COLO829 (cell line): ENCODE measurements around the gene SPAG6.
"Not testable (repeated sequence)": the region's sequence is repeated elsewhere in the genome, so short reads cannot be mapped to it uniquely, and the experiment has no call there.

Experiments
- DNase-seq: peaks from one replicate; pipeline ENCODE4 v3.0.0; 2012; ENCODE audit warnings: low spot score

SPAG6 gene

DNA sequence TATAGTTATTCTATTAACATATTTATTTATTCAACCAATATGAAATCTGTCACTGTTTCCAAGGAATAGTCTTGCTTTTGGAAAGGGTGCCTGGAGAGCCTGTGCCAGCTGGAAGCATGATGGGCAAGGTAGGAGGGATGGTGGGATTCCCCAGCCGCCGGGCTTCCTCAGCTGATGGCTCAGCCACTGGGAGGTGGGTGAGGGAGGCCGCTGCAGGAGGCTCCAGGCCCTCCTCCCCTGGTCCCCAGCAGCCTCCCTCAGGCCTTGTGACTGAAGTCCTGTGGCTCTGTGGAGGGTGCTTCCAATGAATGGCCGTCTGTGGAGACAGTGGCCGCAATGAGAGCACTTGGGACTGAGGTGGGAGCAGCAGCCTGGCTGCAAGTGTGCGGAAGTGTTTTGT lies 27.0 kb downstream of the SPAG6 start:
- DNase-seq, result no peak

DNA sequence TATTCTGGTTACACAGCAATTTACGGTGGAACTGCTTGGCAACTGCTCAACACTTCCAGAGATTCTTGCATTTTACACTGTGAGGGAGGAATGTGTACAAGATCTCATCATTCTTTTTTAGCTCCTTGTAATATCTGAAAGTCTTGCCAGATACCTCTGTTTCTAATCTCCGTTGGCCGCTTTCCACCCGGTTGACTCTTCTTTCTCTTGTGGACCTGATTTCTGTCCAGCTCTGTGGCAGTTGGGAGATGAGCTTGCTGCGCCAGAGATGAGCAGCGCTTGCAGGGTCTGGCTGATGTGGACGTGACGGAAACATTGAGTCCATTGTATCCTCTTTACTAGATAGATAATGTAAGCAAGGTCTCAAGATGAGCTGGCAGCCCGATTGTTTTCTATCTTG lies 27.6 kb downstream of the SPAG6 start:
- peak; percentile 16 for DNase-seq

DNA sequence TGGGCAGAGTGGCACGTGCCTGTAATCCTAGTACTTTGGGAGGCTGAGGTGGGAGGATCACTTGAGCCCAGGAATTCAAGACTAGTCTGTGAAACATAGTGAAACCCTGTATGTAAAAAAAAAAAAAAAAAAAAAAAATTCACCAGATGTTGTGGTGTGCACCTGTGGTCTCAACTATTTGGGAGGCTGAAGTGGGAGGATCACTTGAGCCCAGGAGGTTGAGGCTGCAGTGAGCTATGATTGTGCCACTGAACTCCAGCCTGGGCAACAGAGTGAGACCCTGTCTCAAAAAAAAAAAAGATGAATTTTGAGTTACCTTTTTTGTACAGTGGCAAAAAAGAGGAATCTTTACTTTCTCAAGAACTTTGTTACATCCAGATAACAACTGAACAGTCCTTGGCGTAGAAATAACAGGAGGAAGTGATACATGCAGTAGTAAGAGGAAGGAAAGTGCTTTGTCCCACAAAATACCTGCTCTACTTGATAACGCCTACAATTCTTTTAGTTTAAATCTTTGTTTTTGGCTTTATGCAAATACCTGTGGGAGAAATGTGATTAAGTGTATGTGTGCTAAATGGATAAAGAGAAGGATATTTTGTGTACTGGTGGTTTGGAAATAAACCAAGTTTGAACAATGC lies 29.3 kb downstream of the SPAG6 start:
- no peak for DNase-seq

DNA sequence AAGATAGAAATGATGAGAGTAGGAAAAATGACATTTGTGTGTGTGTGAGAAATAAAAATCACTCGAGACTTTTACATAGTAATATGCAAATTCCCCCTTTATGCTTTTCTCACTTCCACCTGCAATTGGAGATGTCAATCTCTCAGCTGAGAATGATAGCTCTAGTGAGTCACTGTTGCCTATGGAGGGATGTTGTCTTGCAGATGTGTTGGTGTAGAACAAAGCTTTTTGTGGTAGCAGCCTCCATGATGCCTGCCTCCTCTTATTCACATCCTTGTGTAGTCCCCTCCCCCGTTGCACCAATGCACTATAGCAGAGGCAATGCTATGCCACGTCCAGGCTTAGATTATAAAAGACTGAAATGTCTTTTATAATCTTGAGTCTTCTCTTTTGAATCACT lies 33.8 kb downstream of the SPAG6 start:
- no peak for DNase-seq

DNA sequence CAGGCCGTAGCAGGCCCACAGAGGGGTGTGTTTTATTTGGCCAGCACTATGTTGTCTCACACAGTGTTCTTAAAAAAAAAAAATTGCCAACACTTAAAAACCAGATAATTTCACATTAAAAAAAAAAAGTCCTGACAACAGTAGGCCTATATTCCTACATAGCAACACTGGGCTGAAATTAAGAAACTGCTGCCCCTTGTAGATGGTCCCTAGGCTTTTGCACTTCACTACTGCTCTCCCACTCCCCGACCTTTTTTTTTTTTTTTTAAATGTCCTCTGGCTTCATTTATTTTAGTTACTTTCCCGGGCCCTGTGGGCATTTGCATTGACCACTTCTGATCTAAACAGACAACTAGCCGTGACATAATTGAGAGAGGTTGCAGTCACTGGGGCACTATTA lies 36.0 kb downstream of the SPAG6 start:
- no peak for DNase-seq

DNA sequence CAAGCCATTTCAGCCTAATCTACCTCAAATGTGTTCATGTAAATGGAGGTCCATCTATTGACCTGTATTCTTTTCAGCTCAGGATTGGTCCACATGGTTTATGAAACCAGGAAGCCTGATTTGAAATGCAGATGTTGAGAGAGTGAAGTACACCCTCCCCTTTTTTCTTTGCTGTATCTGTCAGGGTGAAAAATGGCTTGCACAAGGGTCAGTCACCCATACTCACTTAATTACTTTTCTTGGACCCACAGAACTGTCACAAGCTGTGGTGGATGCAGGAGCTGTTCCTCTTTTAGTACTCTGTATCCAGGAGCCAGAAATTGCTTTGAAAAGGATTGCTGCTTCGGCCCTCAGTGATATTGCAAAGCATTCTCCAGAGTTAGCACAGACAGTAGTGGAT lies 41.2 kb downstream of the SPAG6 start:
- DNase-seq, result no peak

DNA sequence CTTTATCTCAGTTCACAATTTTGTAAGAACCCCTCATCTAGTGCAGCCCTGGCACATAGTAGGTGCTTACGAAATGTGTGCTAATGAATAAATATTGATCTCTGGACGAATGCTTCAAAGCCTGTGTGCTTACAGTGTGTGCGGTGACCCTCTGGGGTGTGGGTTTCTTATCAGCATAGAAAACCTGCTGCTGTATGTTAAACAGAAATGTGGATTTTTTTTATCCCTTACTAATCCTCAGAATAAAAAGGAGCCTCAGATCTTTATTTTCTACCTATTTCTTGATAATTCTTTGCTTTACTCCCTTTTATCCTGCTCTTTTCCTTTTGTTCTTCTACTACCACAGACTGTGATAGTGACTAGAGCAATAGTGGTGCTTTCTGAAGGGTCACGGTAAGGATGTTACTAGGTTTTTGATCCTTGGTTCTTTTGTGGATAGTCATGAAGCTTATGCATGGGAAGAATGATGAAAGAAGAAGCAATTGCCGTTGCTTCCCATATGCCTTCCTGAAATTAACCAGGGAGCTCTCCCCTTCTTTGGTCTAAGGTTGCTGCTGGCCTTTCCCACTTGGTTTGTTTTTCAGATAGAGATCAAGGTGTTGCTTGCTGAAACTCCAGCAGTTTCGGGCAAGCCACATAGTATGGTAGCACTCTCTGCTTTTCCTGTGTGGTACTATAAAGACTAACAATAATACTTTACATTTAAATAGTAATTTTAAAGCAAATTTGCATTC lies 44.7 kb downstream of the SPAG6 start:
- DNase-seq, result no peak

DNA sequence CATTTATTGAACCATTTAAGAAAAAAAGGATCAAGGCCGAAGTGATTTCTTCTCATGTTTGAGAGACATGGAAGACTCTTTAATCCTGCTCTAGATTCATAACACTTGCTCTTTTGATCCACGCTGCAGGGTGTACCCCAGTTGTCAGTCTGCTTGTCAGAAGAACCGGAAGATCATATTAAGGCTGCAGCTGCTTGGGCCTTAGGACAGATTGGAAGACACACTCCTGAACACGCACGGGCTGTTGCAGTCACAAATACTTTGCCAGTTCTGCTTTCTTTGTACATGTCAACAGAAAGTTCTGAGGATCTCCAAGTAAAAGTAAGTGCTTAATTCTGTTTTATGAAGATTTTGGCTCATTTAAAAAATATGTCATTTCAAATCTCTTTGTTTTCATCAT lies 46.3 kb downstream of the SPAG6 start:
- DNase-seq, result no peak

DNA sequence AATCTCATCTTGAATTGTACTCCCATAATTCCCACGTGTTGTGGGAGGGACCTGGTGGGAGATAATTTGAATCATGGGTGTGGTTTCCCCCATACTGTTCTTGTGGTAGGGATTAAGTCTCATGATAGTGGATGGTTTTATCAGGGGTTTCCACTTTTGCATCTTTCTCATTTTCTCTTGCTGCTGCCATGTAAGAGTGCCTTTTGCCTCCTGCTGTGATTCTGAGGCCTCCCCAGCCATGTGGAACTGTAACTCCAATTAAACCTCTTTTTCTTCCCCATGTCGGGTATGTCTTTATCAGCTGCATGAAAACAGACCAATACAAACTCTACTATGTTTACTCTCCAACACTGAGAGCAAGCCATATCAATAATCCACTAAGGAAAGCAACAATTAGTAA lies 50.9 kb downstream of the SPAG6 start:
- not testable (repeated sequence) for DNase-seq

DNA sequence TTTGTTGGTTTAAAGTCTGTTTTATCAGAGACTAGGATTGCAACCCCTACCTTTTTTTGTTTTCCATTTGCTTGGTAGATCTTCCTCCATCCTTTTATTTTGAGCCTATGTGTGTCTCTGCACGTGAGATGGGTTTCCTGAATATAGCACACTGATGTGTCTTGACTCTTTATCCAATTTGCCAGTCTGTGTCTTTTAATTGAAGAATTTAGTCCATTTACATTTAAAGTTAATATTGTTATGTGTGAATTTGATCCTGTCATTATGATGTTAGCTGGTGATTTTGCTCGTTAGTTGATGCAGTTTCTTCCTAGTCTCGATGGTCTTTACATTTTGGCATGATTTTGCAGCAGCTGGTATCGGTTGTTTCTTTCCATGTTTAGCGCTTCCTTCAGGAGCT lies 61.6 kb downstream of the SPAG6 start:
- not testable (repeated sequence) for DNase-seq

DNA sequence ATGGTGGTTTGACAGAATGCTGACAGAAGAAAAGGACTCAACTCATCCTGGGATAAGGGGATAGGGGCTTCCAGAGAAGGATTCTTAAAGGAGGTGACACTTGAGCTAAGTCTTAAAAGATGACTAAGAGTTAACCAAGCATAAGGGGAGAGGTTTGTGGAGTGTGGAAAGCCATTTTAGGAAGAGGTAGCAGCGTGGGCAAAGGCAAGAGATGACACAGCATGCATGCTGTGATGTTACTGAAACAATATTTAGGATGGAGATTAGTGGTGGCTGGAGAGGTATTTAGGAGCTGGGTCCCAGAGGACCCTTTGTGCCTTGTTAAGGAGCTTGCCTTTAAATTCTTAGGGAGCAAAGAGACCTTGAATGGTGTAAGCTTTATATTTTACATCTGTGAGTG lies 65.1 kb downstream of the SPAG6 start:
- no peak for DNase-seq

DNA sequence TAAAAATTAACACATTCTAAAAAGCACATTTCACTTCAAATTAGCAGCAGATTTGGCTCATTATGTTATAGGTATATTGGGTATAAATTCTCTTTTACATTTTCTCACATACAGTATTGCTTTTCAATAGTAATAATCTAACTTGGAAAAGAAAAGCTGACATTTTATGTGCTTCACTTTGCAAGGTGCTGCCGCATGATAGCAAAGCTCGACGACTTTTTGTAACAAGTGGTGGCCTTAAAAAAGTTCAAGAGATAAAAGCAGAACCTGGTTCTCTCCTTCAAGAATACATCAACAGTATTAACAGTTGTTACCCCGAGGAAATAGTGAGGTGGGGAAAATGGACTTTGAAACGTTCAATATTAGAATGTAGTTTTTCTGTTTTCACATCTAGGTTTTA lies 65.5 kb downstream of the SPAG6 start:
- no peak for DNase-seq

DNA sequence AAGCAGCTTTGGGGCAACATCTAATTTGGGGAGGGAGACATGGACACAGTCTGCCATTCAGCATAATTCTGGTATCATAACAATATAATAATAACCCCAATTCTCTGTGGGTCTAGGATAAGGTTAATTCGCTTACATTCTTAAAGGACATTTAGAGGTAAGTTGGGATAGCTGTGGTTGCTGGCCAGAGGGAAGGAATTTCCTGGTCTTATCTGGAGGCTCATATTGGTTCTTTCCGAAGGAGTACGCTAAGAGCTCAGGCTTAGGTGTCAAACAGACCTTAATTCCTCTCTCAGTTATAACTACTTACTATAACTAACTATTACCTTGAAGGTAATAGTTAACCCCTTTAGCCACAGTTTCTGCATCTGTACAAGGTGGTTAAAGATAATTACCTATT lies 68.8 kb downstream of the SPAG6 start:
- DNase-seq, result no peak

DNA sequence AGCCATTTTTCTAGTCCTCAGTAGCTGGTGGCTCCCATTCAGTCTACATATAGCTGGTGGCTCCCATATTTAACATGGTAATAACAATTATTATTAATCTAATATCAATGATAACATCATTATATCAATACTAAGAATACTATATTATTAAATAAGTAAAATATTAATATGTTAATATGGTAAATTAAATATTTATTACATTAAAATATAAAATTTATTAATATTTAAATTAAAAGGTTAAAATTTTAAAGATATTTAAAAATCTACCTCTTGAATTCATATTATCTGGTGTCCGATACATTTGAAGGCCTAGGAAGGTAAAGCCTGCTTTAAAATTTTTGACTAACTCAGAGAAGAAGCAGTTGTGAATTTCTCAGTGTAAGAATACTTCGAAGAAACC lies 69.8 kb downstream of the SPAG6 start:
- no peak for DNase-seq

DNA sequence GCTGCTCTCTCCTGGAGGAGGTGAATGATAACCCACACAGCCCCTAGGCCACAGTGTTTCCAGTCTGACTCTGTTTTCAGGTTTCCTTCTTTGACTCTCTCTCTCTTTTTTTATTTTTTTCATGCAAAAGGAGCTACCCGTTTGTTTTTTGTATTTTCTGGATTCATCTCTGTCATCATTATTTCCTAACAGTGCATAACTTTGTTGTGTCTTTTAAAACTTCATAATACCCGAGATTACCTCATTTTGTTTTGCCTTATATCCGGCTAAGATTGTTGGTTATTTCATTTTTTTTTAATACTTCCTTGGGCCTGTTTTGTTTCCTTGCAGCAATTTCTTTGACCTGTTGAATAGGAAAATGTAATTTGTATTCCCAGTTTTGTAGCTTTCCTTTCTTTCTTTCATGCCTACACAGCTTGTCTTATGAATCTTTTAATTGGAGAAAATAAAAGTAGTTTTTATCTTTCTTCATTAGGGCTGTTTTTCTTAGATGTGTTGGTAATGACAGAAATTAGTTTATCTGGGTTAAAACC lies 72.5 kb downstream of the SPAG6 start:
- no peak for DNase-seq

DNA sequence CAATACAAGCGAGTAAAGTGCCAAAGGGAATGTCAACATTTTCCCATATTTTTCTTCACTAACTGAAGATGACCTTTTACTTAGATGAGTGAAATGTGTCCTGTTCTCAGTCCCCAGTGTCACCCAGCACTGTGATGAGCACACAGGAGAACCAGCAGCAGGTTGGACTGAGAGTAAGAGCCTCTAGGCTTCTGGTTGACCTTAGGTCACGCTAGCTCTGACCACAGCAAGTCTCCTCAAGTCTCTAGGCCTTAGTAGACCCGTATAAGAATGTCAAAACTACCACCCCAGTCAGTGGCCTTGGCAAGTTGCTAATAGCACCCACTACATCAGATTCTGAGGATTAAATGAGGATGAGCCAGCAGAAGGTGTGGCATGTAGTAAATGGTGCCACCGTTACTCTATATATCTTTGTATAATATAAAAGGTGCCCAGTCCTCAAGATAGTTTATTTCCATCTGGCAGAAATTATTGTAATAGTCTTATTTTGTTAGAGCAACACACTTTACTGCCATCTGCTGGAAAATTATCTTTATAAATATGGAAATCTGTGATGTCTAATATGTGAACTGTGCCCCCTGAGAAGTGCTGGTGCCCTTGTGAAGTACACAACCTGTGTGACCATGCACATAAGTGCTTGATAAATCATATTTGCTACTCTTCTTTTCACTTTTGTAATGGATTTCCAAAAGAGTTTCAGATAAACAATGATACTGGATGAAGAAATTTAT lies 75.7 kb downstream of the SPAG6 start:
- DNase-seq, result peak; percentile 21

DNA sequence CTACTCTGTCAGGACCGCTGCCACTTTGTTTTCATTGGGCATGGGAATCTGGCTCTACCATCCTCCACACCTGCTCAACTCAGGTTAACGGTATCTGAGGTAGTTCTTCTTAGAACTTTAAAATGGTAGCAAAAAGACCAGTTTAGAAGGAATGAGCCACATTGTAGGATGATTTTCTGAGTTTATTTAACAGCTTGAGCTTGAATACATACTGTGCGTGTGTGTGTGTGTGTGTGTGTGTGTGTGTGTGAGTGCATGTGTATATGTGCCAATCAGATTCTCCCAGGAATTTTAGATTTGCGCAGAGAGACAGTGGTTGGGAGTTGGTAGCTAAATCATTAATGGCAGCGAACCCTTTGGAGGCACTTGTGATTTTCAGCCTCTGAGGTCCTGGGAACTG lies 81.4 kb downstream of the SPAG6 start:
- DNase-seq, result no peak

DNA sequence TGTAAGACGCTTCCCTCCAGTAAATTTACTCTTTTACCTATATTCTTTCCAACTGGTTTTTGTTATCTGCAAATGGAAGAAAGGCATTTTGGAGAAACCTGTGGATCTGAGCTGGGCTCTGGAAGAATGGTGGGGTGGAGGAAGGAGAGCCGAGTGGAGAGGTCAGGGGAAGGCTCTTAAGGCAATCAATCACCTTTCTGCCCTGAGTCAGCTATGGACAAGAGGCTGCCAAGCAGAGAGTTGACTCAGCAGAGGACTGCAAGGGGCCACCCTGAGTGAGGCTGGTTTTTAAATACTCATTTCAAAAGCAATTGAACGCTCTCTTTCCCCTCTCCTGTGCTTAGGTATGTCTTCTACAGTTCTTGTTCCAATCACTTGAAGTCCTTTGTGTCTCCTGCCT lies 81.8 kb downstream of the SPAG6 start:
- peak; percentile 39 for DNase-seq

DNA sequence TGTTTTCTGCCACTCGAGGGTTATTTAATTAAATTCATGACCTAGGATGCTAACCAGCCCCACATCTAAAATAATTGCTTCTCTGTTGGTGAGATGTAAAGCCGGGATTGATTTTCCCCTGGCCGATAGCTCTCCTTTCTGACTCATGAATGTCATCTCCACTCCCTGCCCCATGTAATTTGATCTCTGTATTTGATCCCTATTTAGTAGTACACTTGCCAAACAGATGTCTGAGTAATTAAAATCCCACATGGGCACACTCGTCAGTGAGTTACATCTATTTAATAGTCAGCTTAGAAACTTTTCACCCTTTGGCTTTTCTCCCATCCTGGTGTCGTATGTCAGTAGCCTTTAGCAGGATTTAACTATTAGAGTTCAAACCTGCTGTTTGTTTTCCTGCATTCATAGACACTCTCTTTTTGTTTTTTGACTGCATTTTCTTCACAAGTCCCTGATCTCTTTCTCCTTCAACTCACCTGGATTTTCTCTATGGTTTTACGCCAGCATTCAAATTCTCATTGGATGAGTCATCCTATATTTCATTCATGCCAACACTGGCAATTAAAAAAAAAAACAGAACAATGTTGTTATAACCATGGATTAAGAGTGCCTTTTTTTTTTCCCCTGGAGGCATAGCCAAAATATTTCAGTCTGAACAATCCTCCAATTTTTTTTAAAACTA lies 82.7 kb downstream of the SPAG6 start:
- peak; percentile 91 for DNase-seq

DNA sequence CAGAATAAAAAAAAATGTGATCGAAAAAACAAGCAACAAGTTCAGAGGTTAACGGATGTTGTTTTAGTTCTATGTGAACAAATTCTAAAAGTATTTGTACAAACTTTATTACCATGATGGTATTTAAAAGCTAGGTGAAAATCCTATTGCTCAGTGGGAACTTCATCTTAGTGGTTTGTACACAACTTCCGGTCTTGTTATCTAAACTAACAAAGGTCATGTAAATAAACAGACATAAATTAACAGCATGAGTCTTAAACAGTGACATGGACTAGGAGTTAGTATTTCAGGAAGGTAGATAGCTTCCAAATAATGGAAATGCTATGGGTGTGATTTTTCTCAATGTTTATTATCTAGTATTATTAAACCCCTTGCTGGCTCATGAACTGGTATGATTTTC lies 83.8 kb downstream of the SPAG6 start:
- DNase-seq, result no peak

DNA sequence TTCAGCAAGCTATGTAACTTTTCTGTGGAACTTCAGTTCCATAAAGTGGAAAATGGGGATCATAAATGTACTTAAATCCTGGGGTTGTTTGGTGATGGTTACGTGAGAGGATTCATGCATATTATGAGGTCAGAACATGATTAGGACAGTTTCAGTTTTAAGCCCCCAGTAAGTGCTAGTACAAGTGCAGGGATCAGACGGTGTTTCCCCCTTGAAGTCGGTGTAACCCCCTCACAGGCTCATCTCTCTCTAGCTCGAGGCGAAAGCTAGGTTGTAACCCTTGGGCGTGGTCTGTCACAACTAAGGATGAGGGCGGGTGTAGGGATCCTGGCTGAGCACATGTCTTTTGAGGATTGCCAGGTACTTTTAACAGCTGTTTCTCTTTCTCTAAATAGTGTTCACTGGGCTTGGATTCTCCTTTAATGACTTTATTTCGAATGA lies 84.7 kb downstream of the SPAG6 start:
- no peak for DNase-seq

DNA sequence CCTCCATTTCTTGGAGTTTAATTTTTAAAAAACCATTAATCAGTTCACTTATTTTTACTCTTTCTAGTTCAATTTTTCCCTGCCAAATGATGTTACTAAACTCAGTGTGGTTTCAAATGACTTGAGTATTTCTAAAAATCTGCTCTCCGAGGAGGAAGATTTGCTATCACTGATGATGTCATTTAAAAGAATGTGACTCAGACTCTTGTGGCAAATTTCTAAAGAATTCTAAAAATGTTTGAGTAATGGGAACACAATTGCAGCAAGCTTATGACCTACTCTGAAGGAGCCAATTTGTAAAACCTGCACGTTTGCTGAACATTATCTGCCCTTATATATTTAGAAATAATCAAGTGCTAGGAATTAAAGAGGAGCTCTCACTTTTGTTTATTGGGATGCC lies 88.6 kb downstream of the SPAG6 start:
- peak; percentile 48 for DNase-seq

DNA sequence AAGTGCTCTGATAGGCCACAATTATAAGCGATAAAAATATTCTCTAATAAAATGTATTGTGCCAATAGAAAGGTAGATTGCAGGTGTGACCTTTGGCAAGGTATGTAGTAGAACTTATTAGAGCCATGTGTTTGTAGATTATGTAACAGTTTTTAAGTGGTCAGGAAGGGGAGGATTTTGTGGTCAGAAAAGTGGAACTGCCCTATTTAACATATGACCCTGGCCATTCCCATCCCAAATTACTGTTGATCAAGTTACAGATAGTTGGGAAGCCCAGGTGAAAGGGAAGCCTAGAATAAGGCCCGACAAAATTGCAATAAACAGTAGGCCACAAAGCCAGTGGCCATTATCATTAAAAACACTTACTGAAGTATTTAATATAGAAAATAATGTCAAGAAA lies 89.2 kb downstream of the SPAG6 start:
- DNase-seq, result no peak
